SK-N-SH treated with all-trans-retinoic acid at 6 μM for 48 hours (cell line): Measurements from ENCODE around the gene TULP1.
A peak's percentile ranks its signal among the peaks of the same experiment; 100 is the strongest.

Experiments
- ATAC-seq: fragments of 200-7000 bp; cut with Tn5 transposase; 3 replicates; pipeline ENCODE4 v1.9.1; 2020; ENCODE audit warnings: mild to moderate bottlenecking, moderate library complexity
- BACH2 ChIP-seq: fragments of 250-450 bp; sonication (Bioruptor Pico); IDR thresholded peaks from 2 replicates; pipeline ENCODE4 v1.9.0; 2021; ENCODE audit warnings: mild to moderate bottlenecking, borderline replicate concordance
- CSDC2 ChIP-seq: fragments of 250-450 bp; sonication (Bioruptor Pico); IDR thresholded peaks from 2 replicates; pipeline ENCODE4 v1.5.0; 2020; ENCODE audit warnings: mild to moderate bottlenecking, moderate library complexity
- ESRRG ChIP-seq: fragments of 250-450 bp; sonication (Bioruptor Pico); IDR thresholded peaks from 2 replicates; pipeline ENCODE4 v1.6.1; 2021; ENCODE audit warnings: mild to moderate bottlenecking
- OSR1 ChIP-seq: fragments of 250-450 bp; sonication (Bioruptor Pico); IDR thresholded peaks from 2 replicates; pipeline ENCODE4 v1.8.0; 2022; ENCODE audit warnings: moderate library complexity, mild to moderate bottlenecking, inconsistent platforms
- PPARA ChIP-seq: fragments of 250-450 bp; sonication (Bioruptor Pico); IDR thresholded peaks from 2 replicates; pipeline ENCODE4 v1.5.0; 2020; ENCODE audit warnings: mild to moderate bottlenecking, borderline replicate concordance
- RARB ChIP-seq: fragments of 250-450 bp; sonication (Bioruptor Pico); IDR thresholded peaks from 2 replicates; pipeline ENCODE4 v1.8.0; 2021; ENCODE audit warnings: mild to moderate bottlenecking, moderate library complexity
- SNAI2 ChIP-seq: fragments of 250-450 bp; sonication (Bioruptor Pico); IDR thresholded peaks from 2 replicates; pipeline ENCODE4 v1.5.0; 2020; ENCODE audit warnings: mild to moderate bottlenecking, moderate library complexity
- TCF4 ChIP-seq: fragments of 250-450 bp; sonication (Bioruptor Pico); IDR thresholded peaks from 2 replicates; pipeline ENCODE4 v1.8.0; 2021; ENCODE audit warnings: mild to moderate bottlenecking, moderate library complexity, borderline replicate concordance
- ZC3H10 ChIP-seq: fragments of 250-450 bp; sonication (Bioruptor Pico); IDR thresholded peaks from 2 replicates; pipeline ENCODE4 v1.5.1; 2021; ENCODE audit warnings: mild to moderate bottlenecking, moderate library complexity
- ZFP3 ChIP-seq: fragments of 250-450 bp; sonication (Bioruptor Pico); IDR thresholded peaks from 2 replicates; pipeline ENCODE4 v1.5.0; 2020; ENCODE audit warnings: mild to moderate bottlenecking, moderate library complexity
- ZFP30 ChIP-seq: fragments of 450-650 bp; formaldehyde crosslinking; IDR thresholded peaks from 2 replicates; pipeline ENCODE4 v1.5.0; 2022; ENCODE audit warnings: mild to moderate bottlenecking, moderate library complexity
- ZNF70 ChIP-seq: fragments of 450-650 bp; formaldehyde crosslinking; IDR thresholded peaks from 2 replicates; pipeline ENCODE4 v1.5.0; 2020; ENCODE audit warnings: mild to moderate bottlenecking, moderate library complexity
- TF ChIP-seq, protein P1 (sequence below): fragments of 250-450 bp; sonication (Bioruptor Pico); IDR thresholded peaks from 2 replicates; pipeline ENCODE4 v1.8.0; 2021; ENCODE audit warnings: low read depth, mild to moderate bottlenecking, moderate library complexity, borderline replicate concordance
- TF ChIP-seq, protein P2 (sequence below): fragments of 250-450 bp; sonication (Bioruptor Pico); IDR thresholded peaks from 2 replicates; pipeline ENCODE4 v1.5.1; 2020; ENCODE audit warnings: low read depth, mild to moderate bottlenecking, moderate library complexity
- TF ChIP-seq, protein P3 (sequence below): fragments of 250-450 bp; sonication (Bioruptor Pico); IDR thresholded peaks from 2 replicates; pipeline ENCODE4 v1.8.0; 2020; ENCODE audit warnings: mild to moderate bottlenecking, moderate library complexity, borderline replicate concordance
- TF ChIP-seq, protein P4 (sequence below): fragments of 250-450 bp; sonication (Bioruptor Pico); IDR thresholded peaks from 2 replicates; pipeline ENCODE4 v1.5.1; 2021; ENCODE audit warnings: mild to moderate bottlenecking, moderate library complexity
- TF ChIP-seq, protein P5 (sequence below): fragments of 250-450 bp; sonication (Bioruptor Pico); IDR thresholded peaks from 2 replicates; pipeline ENCODE4 v1.5.0; 2020; ENCODE audit warnings: mild to moderate bottlenecking, moderate library complexity

TULP1 gene

DNA sequence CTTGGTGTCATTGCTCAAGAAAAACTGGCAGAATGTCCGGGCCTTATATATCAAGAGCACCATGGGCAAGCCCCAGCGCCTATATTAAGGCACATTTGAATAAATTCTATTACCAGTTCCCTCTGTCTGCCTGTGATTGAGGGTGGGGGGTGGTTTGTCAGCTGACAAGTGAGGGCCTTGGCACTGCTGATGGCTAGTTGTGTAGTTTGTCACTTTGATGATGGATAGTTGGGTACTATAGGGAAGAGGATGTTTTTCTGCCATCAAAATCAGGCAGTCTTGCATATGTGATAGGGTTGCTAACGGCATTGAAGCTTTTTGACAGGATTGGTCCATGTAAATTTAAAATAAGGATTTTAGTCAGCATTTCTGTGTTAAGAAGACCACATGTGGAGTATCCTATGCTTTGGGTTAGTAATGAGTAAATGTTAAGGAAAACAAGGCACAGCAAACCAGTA, 42.0 kb downstream of the TULP1 start:
- TF ChIP-seq, protein P1, sequence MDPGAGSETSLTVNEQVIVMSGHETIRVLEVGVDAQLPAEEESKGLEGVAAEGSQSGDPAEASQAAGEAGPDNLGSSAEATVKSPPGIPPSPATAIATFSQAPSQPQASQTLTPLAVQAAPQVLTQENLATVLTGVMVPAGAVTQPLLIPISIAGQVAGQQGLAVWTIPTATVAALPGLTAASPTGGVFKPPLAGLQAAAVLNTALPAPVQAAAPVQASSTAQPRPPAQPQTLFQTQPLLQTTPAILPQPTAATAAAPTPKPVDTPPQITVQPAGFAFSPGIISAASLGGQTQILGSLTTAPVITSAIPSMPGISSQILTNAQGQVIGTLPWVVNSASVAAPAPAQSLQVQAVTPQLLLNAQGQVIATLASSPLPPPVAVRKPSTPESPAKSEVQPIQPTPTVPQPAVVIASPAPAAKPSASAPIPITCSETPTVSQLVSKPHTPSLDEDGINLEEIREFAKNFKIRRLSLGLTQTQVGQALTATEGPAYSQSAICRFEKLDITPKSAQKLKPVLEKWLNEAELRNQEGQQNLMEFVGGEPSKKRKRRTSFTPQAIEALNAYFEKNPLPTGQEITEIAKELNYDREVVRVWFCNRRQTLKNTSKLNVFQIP (CRISPR knock-in tag), result no peak
- TF ChIP-seq, protein P2, sequence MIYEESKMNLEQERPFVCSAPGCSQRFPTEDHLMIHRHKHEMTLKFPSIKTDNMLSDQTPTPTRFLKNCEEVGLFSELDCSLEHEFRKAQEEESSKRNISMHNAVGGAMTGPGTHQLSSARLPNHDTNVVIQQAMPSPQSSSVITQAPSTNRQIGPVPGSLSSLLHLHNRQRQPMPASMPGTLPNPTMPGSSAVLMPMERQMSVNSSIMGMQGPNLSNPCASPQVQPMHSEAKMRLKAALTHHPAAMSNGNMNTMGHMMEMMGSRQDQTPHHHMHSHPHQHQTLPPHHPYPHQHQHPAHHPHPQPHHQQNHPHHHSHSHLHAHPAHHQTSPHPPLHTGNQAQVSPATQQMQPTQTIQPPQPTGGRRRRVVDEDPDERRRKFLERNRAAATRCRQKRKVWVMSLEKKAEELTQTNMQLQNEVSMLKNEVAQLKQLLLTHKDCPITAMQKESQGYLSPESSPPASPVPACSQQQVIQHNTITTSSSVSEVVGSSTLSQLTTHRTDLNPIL (CRISPR knock-in tag), result no peak
- TF ChIP-seq, protein P3, sequence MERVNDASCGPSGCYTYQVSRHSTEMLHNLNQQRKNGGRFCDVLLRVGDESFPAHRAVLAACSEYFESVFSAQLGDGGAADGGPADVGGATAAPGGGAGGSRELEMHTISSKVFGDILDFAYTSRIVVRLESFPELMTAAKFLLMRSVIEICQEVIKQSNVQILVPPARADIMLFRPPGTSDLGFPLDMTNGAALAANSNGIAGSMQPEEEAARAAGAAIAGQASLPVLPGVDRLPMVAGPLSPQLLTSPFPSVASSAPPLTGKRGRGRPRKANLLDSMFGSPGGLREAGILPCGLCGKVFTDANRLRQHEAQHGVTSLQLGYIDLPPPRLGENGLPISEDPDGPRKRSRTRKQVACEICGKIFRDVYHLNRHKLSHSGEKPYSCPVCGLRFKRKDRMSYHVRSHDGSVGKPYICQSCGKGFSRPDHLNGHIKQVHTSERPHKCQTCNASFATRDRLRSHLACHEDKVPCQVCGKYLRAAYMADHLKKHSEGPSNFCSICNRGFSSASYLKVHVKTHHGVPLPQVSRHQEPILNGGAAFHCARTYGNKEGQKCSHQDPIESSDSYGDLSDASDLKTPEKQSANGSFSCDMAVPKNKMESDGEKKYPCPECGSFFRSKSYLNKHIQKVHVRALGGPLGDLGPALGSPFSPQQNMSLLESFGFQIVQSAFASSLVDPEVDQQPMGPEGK (CRISPR knock-in tag), result no peak
- no peak for TF ChIP-seq TCF4
- no peak for TF ChIP-seq ESRRG (CRISPR knock-in tag)
- TF ChIP-seq, protein P4, sequence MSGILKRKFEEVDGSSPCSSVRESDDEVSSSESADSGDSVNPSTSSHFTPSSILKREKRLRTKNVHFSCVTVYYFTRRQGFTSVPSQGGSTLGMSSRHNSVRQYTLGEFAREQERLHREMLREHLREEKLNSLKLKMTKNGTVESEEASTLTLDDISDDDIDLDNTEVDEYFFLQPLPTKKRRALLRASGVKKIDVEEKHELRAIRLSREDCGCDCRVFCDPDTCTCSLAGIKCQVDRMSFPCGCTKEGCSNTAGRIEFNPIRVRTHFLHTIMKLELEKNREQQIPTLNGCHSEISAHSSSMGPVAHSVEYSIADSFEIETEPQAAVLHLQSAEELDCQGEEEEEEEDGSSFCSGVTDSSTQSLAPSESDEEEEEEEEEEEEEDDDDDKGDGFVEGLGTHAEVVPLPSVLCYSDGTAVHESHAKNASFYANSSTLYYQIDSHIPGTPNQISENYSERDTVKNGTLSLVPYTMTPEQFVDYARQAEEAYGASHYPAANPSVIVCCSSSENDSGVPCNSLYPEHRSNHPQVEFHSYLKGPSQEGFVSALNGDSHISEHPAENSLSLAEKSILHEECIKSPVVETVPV (CRISPR knock-in tag), result no peak
- no peak for TF ChIP-seq PPARA (CRISPR knock-in tag)
- no peak for TF ChIP-seq ZNF70 (CRISPR knock-in tag)
- TF ChIP-seq, all 23 proteins: peak for 0

DNA sequence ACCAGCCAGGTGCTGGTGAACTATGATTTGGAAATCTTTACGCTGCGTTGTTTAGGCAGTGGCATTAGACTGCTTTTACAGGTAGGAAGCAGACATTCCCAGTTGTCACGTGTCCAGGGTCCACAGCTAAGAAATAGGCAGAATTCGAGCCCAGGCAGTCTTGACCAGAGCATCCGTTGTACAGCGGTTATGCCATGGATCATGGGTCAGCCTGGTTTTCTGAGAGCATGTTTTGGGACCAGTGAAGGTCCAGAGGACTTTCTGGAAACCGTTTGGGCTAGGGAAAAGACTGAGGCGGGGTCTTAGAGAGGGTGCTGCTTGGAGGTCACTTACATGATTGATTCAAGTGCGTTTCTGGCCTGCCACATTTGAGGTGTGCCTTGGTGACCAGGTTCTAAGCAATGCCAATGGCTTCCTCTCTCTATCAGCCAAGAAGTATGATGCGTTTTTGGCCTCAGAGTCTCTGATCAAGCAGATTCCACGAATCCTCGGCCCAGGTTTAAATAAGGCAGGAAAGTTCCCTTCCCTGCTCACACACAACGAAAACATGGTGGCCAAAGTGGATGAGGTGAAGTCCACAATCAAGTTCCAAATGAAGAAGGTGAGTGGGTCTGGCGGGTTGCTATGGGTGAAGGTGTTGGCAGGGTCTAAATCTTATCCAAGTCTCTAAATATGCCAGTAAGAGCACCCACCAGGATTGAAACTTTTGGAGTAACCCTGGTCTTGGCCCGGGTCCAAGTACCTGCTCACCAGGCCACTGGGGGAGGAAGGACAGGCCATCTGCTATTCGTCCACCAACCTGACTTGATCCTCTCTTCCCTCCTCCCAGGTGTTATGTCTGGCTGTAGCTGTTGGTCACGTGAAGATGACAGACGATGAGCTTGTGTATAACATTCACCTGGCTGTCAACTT, 42.7 kb downstream of the TULP1 start:
- TF ChIP-seq ZFP30 (CRISPR knock-in tag) (no peak), TCF4 (0 out of 2 replicates have a peak, but pooled peaks have one; percentile 32)
- TF ChIP-seq, protein P3 (CRISPR knock-in tag), result no peak
- ATAC-seq, result no peak

More for the DNA sequence above, 42.0 kb downstream of the TULP1 start:
- ATAC-seq, result no peak

DNA sequence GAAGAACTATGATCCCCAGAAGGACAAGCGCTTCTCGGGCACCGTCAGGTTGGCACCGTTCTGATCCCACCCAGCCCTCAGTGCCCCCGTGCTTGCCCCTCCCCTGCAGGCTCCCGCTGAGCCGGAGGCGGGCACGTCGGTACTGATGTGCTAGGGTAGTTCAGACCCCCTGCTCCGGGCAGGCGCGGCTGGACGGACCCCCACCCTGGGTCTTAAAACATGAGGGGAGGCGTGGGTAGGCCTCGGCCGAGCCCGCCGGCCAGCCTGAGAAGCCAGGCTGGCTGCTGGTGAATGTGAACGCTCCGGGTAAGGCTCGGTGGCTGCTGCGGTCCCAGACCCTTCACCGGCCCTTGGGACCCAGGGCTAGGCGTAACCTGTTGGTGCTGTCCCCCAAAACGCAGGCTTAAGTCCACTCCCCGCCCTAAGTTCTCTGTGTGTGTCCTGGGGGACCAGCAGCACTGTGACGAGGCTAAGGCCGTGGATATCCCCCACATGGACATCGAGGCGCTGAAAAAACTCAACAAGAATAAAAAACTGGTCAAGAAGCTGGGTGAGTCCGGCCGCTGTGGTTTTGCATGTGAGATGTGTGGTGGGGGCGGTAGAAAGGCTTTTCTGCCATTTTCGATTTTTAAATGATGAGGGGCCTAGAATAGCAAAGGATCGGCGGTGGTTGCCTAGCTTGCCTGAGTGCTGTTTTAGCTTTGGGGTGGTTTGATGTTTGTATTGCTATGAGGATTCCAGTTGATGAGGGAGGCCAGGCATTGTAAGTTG, 43.5 kb downstream of the TULP1 start:
- TF ChIP-seq, protein P3 (CRISPR knock-in tag), result no peak
- no peak for TF ChIP-seq ZC3H10 (CRISPR knock-in tag)
- no peak for TF ChIP-seq BACH2 (CRISPR knock-in tag)
- TF ChIP-seq PPARA (CRISPR knock-in tag), result no peak
- TF ChIP-seq OSR1 (CRISPR knock-in tag), result no peak
- TF ChIP-seq SNAI2, result no peak
- TF ChIP-seq RARB, result no peak
- TF ChIP-seq ZFP3 (CRISPR knock-in tag), result no peak
- no peak for TF ChIP-seq CSDC2 (CRISPR knock-in tag)
- TF ChIP-seq, protein P5, sequence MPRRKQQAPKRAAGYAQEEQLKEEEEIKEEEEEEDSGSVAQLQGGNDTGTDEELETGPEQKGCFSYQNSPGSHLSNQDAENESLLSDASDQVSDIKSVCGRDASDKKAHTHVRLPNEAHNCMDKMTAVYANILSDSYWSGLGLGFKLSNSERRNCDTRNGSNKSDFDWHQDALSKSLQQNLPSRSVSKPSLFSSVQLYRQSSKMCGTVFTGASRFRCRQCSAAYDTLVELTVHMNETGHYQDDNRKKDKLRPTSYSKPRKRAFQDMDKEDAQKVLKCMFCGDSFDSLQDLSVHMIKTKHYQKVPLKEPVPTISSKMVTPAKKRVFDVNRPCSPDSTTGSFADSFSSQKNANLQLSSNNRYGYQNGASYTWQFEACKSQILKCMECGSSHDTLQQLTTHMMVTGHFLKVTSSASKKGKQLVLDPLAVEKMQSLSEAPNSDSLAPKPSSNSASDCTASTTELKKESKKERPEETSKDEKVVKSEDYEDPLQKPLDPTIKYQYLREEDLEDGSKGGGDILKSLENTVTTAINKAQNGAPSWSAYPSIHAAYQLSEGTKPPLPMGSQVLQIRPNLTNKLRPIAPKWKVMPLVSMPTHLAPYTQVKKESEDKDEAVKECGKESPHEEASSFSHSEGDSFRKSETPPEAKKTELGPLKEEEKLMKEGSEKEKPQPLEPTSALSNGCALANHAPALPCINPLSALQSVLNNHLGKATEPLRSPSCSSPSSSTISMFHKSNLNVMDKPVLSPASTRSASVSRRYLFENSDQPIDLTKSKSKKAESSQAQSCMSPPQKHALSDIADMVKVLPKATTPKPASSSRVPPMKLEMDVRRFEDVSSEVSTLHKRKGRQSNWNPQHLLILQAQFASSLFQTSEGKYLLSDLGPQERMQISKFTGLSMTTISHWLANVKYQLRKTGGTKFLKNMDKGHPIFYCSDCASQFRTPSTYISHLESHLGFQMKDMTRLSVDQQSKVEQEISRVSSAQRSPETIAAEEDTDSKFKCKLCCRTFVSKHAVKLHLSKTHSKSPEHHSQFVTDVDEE (CRISPR knock-in tag), result no peak
- ATAC-seq, result peak; percentile 7
